ENCODE measurements around the gene VAPB.
A peak's percentile ranks its signal among the peaks of the same experiment; 100 is the strongest.

Gene VAPB

DNA sequence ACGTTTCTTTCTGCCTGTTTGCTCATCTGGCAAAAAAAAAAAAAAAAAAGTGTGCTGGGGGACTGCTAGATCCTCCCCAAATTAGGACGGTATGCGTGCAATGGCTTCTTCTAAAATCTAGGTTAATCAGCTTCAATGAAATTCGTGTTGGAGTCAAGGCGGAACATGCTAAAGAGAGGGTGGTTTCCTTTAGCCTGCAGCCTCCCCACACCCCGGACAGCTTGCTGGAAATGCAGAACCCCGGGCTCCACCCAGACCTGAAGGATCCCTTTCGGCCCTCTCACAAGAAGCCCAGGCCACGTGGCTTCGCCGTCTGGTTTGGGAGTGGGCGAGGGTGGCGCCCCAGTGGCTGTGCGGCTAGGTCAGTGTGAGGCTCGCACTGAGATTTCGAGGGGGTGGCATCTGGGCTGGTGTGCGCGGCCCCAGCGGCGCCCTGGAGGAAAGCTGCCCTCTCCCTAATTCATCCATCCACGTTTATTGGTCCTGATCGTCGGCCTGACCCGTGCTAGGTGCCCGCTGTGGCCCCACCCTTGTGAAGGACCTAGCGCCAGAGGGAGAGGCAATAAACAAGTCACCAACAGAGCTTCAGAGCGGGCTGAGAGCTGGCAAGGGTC is 77.2 kb downstream of the VAPB start:
- DNase-seq = no peak

DNA sequence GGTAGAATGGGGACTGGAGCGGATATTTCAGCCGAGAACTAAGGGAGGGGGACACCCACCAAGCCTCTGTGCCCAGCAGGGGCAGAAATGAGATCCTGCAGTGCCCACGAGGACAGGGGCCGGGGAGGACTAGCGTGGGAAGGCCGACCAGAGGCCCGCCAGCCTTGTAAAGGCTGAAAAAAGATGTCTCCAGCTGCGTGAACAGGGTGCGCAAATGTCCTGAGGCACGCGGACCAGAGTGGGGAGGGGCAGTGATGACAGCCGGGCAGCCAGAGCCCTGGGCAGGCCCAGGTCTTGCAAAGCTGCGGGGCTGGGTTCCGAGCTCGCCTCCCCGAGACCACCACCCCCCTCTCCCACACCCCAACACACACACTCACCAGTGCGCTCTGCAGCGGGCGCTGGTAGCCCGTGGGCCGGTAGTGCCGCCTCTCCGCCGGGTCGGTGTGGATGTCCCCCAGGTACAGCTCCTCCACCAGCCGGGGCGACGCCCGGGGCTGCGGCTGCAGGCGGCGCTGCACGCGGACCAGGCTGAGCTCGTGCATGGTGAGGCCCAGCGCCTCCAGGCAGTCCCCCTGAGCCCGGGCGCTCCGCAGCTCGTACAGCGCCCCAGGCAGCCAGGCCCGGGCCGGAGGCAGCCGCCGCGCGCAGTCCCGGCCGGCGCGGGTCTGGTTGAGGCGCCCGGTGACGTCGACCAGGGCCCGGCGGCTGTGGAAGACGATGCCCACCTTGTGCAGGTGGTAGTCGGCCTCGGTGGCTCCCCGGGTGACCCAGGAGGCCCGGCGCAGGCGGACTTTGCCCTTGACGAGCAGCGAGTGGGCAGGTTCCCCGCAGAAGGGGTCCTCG is 77.9 kb downstream of the VAPB start:
- no peak for DNase-seq

DNA sequence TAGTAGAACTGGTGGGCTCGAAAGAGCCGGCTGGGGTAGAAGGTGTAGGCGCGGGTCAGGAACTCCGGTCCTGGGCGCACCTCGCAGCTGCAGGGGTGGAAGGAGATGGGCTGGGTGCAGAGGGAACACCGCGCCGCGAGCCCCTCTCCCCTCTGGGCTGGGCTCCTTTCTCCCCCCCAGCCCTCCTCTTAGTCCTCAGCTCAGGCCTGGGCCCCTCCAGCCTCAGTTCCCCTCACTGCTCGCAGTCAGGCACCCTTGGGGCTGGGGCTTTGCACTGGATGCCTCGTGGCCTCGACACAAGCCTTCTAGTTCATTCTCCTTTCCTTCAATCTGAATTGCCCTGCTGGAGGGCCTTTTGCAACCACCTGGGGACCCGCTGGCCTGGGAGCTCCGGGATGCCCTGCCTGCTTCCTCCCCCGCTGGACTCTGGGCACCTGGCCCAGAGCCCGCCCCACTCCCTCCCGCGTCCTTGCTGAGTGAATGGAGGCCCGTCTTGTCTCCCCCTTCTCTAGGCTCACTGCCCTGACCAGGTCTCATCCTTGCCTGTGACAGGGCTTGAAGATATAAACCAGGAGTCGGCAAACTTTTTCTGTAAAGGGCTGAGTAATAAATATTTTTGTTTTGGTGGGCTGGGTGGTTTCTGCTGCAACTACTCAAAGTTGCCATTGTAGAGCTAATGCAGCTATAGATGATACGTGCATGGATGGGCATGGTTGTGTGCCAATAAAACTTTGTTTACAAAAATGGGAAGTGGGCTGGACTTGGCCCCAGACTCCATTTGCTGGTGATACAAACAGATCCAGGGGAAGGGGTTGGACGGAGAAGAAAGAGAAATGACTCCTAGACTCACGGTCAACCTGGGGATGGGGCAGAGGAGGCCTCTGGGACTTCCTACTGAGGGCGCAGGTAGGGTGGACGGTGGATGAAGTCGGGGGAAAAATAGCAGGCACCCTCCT is 78.8 kb downstream of the VAPB start:
- peak; percentile 9 for DNase-seq

DNA sequence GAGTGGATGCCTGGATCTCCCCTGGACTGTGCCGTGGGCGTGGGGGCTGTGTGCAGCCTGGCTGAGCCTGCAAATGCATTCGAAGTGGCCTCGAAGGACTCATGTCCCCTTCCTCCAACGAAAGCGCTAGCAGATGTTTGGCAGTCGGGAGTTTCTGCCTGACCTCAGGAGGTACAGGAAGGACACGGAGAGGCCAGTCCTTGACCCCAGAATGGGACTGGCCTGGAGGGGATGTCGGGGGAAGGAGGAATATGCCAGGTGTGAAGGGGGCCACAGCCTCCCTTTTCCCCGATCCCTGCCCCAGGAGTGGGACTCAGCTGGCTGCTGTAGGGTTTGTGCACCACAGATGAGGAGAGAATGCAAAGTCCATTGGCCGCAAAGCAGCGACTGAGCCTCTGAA is 80.6 kb downstream of the VAPB start:
- no peak for DNase-seq

DNA sequence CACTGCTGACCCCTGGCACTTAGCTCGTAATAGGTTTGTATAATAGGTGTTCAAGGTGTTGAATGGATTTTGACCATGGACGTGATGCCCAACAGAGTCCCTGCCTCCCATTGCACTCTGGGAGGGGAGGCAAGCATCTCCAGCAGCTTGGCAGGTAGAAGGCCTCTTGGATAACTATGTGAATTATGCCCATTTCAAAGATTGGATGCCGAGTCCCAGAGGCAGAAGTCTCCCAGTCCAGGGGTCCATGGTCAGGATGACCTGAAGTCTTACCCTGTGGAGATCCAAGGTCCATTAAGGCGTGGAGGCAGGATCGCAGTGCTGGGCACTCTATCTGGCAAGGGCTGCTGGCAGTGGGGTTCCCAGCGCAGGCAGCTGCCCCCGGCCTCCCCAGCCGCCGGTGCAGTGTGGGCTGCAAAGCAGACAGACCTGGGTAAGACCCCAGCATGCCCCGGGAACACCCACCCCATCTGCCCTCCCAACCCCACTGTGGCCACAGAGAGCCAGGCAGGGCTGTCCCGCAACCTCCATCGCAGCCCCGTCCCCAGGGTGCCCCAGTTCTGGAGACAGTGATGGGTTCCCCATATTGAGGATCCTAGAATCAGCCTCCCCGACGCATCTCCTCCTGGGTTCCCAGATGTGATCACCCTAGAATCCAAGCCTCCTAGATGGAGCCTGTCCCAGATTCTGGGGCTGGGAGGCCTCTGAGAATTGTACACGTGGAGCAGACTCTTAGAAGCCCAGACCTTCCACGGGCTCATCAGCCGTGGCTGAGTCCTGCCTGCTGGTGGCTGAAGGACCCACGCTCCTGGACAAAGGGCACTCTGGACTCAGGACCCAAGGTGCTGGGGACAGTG is 81.5 kb downstream of the VAPB start:
- DNase-seq = no peak

DNA sequence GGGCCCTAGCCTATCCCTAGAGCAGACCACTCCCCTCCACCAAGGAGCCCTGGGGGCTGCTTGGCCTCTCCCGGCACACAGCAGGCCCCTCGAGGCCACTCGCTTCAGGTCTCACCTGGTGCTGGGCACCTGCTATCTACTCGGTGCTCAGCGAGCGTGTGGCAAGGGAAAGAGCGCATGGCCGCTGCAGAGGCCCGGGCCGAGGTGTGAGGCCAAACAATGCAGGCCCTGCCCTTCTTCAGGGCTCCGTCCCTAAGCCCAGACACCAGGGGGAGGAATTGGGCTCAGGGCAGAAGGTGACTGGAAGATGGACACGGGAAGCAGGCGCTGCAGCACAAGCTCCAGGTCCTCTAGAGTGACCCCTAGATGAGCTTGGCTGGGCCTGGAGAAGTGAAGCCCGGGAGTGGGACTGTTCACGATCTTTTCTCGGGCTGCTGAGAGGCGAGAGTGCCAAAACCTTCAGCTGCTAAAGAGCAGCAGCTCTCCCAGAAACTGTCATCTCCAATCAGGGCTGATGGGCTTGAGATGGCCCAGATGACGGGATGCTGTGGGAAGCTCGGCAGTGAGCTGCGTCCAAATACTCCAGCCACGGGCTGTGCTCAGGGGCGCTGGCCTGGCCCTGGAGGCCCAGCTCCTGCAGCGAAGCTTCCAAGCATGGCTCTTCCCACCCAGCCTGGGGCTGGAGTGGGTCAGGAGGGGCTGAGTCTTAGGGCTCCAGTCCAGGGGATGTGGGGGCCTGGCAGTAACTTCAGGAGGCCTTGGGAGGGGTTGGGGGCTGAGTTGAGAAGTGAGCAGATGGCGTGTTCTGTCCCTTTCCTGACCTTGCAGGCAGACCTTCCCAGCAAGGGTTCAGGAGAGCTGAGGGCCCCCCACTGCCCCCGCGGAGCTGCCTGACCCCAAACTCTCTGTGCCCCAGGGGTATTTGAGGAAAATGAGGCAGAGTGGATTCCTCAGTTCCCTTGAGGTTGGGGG is 82.5 kb downstream of the VAPB start:
- DNase-seq = no peak

DNA sequence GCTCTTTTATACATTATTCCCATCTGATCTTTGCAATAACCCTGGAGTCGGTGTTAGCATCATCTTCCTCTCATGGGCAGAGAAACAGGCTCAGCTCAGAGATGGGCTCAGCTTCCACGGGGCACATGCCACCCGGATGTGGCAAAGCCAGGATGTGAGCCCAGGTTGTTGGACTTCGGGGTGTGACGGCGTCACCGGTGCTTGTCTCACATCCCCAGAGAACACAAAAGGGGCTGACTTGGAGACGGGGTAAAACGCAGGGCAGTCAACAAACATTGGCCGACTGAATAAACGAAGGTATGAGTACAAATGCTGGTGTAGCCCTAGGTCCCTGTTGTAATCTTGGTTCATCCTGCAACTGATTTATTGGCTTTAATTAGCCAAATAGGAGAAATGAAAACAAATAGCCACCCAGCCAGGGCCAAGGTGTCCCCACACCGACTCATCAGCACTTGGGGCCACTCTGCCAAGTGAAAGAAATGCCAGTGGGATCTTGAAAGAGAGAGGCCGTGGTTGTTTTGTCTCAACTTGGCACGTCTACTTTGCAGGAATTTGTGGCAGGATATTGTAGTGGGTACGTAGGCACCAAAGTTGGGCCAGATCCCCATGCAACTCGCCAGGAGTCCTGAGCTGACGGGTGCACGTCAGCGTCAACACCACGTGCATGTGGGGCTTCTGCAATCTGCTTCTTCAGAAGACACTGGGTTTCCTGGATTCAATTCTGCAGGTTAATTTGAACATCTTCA is 83.4 kb downstream of the VAPB start:
- DNase-seq = no peak

DNA sequence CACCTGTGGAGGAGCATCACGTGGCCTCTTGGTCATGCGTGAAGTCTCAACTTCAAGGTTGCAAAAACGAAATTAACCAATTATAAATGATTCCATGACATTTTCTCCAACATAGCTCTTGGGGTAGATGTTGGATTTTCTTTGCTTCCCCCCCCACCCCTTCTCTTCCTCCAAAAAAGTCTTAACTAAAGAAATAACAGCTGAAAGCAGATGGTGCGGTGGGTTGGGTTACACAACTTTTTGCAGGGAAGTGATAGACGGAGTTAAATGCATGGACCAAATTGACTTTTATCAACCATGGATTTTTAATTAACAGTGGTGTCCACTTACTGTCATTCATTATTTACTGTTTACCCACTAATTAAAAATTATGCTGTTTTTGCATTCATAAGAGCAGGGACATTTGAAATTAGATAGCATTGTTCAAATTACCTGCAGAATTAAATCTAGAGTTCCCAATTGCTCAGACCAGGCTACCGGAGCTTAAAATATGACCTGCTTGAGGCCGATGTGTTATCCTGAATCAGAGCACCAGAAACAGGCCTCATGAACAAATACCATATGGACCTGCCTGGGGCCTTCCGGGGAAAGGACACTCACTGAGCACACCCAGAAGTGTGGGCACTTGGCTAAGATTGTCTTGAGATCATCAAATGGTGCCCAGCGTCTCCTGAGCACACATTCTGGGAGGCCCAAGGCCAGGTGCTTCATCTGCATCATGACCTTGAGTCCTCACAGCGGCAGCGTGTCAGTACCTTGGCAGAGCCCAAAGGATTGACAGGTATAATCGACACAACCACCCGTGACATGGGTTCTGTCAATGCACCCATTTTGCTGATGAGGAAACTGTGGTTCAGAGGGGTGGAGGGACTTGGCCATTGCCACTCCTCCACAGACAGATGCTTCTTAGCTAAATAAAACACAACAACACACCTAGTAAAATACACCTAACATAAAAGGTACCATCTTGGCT is 84.7 kb downstream of the VAPB start:
- no peak for DNase-seq

DNA sequence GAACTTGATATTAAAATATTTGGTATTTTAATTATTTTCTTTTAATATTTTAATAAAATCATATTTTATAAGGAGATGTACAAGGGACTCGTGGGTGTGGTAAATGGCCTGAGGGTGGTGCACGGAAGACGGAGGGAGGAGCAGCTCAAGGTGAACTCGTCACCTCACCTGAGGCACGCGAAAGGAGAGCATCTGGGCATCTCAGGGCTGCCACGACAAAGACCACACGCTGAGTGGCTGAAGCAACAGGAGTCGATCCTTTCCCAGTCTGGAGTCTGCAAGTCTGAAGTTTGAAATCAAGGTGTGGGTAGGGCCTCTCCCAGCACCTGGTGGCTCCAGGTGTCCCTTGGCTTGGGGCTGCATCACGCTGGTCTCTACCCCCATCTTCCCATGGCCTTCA is 86.4 kb downstream of the VAPB start:
- DNase-seq = no peak

DNA sequence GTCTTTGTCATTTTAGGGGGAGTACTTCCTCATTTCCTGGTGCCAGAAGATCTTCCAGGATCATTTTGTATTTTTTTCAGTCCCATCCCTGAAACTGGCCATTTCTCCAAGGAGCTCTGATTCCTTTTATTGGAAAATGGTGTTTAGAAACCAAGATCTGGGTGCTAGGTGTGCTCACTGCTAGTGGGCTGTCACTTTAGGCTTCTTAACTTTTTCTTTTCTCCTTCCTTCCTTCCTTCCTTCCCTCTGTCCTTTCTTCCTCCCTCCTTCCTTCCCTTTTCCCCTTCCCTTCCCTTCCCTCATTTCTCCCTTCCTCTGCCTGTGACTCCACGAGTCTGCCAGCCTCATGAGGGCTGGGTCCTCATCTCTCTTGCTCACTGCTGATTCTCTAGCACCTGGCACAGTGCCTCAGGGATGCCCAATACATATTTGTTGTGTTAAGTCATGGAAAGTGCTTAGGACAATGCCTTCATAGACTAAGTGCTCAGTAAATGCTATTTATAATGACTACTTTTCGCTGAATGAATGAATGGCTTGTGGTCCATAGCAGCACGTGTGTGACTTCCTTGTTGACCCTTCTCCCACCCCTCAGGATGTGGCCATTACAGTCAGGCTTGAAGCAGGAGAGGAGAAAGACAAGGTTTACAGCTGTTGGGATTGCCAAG is 89.2 kb downstream of the VAPB start:
- no peak for DNase-seq

DNA sequence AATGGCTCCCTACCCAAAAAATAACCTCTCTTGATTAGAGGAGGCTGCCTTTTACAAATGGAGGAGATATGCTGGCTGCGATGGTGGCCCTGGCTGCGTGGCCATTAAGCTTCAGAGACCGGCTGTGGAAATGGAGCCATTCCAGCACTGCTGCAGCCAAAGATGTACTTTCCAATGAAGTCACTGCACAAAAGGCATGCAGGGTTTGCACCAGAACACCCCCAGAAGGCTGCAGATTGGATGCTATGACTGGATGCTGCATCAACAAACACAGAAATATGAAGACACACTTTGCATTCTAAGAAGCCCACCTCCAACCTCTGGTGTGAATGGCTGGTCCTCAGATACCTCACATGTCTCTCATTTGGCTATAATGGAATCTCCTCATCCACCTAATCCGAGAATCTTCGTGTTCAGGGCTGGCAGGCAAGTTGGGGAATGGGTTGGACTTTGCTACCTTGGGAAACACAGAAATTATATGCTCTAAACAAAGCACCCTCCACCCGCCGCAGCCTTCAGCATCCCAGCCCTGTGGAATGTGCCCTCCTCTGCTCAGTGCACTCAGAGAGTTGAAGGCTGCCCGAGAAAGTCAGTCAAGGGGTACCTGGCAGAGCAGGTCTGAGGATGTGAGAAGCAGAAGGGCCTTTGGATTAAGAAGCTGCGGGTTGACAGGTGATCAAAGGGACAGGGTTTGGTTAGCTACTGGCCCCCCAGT is 90.9 kb downstream of the VAPB start:
- no peak for DNase-seq

DNA sequence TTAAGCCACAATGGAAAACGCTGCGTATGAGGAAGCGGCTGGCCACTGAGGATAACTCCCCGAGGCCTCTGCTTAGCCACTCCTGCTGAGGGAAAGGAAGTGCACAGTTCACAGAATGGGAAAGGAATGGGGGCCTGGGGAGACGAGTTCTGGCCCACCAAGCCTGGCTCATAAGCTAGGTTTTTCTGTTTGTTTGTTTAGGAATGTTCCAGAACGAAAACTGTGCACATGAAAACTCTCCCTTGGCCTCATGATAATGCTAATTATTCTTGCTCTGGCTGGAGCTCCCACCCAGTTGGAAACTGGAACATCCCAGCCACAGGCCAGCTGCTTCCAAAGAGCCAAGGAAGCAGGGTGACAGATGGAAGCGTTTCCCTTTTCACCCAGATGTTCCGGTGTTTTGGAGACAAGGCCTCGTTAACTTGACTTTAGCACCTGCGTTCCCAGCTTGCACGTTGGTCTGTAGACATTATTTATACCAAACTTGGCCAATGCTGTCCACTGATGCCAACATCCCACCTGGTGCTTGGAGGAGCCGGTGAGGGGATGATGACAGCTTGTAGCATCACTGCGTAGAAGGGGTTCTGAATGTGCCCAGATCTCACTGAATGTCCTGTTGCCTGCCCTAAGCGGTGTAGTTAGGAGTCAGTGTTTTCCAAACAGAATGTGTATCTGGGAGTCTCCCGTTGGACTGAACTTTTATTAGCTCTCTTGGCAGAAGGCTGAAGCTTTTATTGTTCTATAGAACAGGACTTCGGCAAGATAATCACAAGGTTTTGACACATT is 91.7 kb downstream of the VAPB start:
- no peak for DNase-seq

DNA sequence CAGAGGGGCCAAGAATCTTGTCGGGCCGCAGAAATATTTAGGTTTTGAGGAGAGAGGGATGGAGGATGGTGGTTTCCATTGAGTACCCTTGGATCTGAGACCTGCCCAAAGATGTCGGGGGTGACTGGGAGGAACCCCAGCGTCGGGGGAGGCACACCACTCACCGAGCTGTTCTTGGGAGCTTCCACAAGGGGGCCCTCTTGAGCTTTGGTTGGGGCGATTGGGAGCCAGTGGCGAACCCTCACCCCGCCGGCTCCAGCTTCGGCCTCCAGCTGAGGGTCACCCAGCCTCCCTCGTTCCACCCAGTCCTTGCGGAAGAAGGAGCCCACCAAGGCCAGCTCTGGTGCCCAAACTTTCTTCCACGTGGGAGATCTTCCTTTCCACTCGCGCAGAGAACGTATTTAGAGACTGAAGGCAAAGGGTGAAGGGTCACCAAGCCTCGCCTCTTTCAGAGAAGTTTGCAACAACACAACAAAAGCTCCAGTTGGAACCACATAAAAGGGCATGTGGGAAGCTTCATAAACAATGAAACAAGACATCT is 92.5 kb downstream of the VAPB start:
- no peak for DNase-seq

DNA sequence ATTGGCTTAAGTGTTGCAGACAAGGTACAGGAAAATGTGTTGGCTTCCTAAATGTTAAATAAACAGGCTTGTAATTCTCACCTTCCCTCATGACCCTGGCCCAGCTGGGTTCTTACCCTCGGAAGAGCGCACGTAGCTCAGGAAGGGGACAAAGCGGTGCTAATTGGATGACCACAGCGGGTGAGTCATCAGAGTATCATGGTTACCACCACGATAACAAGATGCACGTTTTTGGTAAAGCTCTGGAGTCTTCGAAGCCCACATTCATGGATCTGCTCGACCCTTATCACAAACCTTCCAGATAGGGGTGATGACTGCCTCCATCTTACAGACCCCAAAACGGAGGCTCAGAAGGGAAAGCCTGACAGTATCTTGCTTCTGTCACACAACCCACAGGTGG is 93.4 kb downstream of the VAPB start:
- no peak for DNase-seq

DNA sequence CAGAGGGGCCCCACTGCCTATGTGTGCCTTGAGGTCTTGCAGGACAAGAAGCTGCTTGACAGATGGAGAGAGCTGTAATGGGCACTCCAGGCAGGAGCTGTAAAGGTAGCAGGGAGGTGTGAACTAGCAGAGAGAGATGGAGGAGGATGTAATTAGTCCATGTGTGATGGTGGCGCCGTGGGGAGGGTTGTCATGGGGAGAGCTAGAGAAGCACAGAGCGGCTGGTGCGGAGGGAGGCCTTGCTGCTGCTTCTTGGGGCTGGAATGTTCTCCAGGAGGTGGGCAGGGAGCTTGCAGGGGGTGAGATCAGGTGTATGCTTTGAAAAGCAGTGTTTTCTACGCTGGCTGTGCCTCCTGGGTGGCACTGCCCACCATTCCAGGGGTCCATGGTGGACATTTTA is 94.0 kb downstream of the VAPB start:
- no peak for DNase-seq

DNA sequence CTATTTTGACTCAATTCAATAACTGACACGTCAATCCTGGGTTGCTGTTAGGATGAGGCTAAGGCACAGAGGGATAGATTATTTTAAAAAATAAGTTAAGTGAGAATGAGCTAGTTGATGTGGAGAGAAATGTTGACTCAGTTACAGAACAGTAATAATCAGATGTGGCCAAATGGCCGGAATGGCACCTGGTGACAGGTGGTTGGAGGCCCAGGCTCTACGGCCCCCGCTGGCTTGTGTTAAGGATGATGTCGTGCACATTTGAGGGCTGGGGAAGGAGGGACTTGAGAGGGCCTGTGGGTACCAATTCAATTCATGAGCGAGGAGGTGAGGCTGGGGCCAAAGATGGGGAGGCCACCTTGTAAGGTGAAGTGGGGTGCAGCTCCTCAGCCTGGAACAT is 94.4 kb downstream of the VAPB start:
- no peak for DNase-seq

DNA sequence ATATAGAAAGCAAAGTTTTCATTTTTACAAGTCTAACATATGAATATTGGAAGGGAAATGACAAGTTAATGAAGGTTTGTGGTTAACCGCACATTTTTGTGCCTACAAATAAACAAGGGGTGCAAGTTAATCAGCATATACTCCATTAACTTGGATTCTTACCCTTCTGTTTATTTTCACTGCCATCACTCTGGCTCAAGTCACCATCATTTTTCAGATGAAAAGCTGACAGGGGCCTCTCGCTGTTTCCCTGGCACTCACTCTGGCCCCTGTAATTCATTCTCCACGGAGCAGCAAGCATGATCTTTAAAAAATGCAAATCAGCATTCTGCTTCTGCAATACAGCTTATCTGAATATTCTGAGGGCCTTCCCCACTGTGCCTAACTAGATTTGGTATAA is 96.4 kb downstream of the VAPB start:
- DNase-seq = no peak
